ENCODE results near the gene ZNF593OS. TPM values are rescaled to one million over a fixed set of nuclear protein-coding genes. Genes with fewer than 3 reads are reported as not detected.

The ZNF593OS gene
- total and polyA plus RNA-seq, 2 donors (not counting 3 experiments of a cell fraction or from before 2014, with no cell fraction given), result not detected

DNA sequence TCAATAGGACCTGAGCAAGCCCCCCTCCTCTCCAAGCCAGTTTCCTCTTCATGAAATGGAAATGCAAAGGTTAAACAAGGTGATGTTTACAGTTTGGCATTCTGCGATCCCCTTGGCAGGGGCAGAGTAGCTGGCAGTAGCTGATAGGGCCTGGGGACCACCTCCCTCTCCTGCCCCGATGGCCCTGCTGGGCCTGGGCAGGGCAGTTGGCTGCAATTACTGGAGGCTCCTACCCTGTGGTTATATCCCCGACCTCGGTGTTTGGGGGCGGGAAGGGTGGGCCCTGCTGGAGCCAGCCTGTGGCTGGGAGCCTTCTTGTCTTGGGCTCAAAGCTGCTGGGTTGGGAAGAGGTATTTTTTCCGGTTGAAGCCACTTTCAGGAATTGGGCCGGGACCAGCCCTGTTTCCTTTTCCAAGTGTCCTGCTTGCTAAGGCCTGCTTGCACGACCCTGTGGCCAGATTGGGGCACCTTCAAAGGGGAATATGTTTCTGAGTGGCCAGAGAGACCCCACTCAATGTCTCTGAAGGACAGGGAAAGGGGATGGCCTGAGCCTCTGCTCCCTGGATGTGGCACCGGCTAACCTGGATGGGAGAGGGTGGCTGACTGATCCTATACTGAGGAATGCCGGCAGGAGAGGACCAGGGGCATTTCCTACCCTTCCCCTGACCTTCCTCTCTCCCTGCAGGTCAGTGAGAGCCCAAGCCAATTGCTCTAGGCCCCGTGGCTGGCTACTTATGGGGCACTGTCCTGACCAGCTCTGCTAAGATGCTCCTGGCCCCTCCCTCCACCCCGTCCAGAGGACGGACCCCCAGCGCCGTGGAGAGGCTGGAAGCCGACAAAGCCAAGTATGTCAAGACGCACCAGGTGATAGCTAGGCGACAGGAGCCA, 10.9 kb downstream of the ZNF593OS start:
- H3K4me2 ChIP-seq (ENCODE audit: insufficient read depth, low read length), result peak overlapping the region; percentile 63
- no peak overlapping the region for H3K27ac ChIP-seq (ENCODE audit: insufficient read depth, low read depth, low read length)
- H2AFZ ChIP-seq (ENCODE audit: low read depth, low read length), result peak overlapping the region; percentile 25
- H3K9ac ChIP-seq (replicated peaks; ENCODE audit: extremely low read depth, insufficient read depth, low read length), result no peak overlapping the region
- FAIRE-seq (peak; percentile 67), DNase-seq (ENCODE audit: low read depth, low spot score) (peak; percentile 31)
- CTCF ChIA-PET, result interaction anchor here (0.7 to 3.7 kb wide), 7 partner anchors 9 to 124 kb away, joined by 3 to 12 read pairs (median 6); partner anchors contain the start of genes CEP85 and ZNF593
- dilution Hi-C loops (cut with MboI; ENCODE audit: extremely low pct_ligation_motif_present, low sequenced_read_pairs), result no loop called here
- TF ChIP-seq POLR2AphosphoS5 (IDR thresholded peaks at IDR 0.05; ENCODE audit: insufficient read depth, low read depth, low read length) (no peak), FOS (IDR thresholded peaks at IDR 0.05; ENCODE audit: borderline replicate concordance, insufficient read depth, low read length) (no peak), MYC (IDR thresholded peaks at IDR 0.05; ENCODE audit: low read depth, low read length) (no peak), GATA2 (IDR thresholded peaks at IDR 0.05; ENCODE audit: insufficient read depth, insufficient read length, low read depth, low read length) (no peak), JUN (IDR thresholded peaks at IDR 0.05; ENCODE audit: borderline replicate concordance, insufficient read depth, insufficient read length, low read depth) (no peak), POLR2A (IDR thresholded peaks at IDR 0.05; ENCODE audit: low read depth, low read length) (no peak), EZH2 (IDR thresholded peaks at IDR 0.05; ENCODE audit: borderline replicate concordance, low read depth, low read length, severe bottlenecking) (no peak)
- TF ChIP-seq, protein P1, sequence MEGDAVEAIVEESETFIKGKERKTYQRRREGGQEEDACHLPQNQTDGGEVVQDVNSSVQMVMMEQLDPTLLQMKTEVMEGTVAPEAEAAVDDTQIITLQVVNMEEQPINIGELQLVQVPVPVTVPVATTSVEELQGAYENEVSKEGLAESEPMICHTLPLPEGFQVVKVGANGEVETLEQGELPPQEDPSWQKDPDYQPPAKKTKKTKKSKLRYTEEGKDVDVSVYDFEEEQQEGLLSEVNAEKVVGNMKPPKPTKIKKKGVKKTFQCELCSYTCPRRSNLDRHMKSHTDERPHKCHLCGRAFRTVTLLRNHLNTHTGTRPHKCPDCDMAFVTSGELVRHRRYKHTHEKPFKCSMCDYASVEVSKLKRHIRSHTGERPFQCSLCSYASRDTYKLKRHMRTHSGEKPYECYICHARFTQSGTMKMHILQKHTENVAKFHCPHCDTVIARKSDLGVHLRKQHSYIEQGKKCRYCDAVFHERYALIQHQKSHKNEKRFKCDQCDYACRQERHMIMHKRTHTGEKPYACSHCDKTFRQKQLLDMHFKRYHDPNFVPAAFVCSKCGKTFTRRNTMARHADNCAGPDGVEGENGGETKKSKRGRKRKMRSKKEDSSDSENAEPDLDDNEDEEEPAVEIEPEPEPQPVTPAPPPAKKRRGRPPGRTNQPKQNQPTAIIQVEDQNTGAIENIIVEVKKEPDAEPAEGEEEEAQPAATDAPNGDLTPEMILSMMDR (IDR thresholded peaks at IDR 0.05; ENCODE audit: extremely low read depth in 1 of 2, insufficient read depth in 1 of 2, low read depth in 1 of 2, low read length in 2 of 2), result no peak
- TF ChIP-seq, protein P2, sequence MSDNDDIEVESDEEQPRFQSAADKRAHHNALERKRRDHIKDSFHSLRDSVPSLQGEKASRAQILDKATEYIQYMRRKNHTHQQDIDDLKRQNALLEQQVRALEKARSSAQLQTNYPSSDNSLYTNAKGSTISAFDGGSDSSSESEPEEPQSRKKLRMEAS (IDR thresholded peaks at IDR 0.05; ENCODE audit: insufficient read depth, insufficient read length), result no peak
- H3K36me3 ChIP-seq (ENCODE audit: control insufficient read depth in 2 of 2, extremely low read depth in 1 of 2, insufficient read depth in 2 of 2, low read length in 2 of 2), result peaks cover 0 to 4% of the 10 kb centered on the region in 2 experiments
- POLR2A ChIA-PET, result no interaction called here
- H3K9me1 ChIP-seq (replicated peaks; ENCODE audit: control insufficient read depth, extremely low read depth, insufficient read depth, low read length), result no peaks in the 10 kb centered on the region
- H3K27me3 ChIP-seq (ENCODE audit: control insufficient read depth in 2 of 2, insufficient read depth in 2 of 2, low read length in 2 of 2), result no peaks in the 10 kb centered on the region
- H3K79me2 ChIP-seq (ENCODE audit: control insufficient read depth, insufficient read depth, low read length), result no peaks in the 10 kb centered on the region
- no peaks in the 10 kb centered on the region for H4K20me1 ChIP-seq (replicated peaks; ENCODE audit: control insufficient read depth, extremely low read depth, insufficient read depth, low read length)
- H3K4me3 ChIP-seq (replicated peaks in 1 of 3; ENCODE audit: insufficient read depth in 1 of 3, low read depth in 1 of 3, low read length in 3 of 3), result peak overlapping the region in 2 of 3 experiments; percentile 20 to 28
- no TSS peak for BruUV-seq (replicated peaks)
- intact Hi-C loops (cut with micrococcal nuclease), result loop anchor here (2.0 kb wide), 1 partner anchor 56 kb away; no protein-coding TSS in a partner anchor
- no peaks in the 10 kb centered on the region for H3K9me3 ChIP-seq (replicated peaks; ENCODE audit: control insufficient read depth, insufficient read depth, low read length)
- H3K4me1 ChIP-seq (ENCODE audit: control insufficient read depth, extremely low read depth, insufficient read depth, low read length), result peaks cover 42% of the 10 kb centered on the region

Data from endothelial cell of umbilical vein (primary cell).